C4-2B (cell line): ENCODE results near the gene B9D2.

Experiments used
- CTCF ChIP-seq: fragments of 450-650 bp; conservative IDR thresholded peaks from 2 replicates; pipeline ENCODE4 v1.5.1; 2017; ENCODE audit warnings: mild to moderate bottlenecking
- ZFX ChIP-seq: fragments of 450-650 bp; IDR thresholded peaks from 2 replicates; pipeline ENCODE4 v1.6.1; 2017

GRCh38 chr19:41325640-41325946 is 38.4 kb downstream of the B9D2 start:
- TF ChIP-seq CTCF, result no peak
- TF ChIP-seq ZFX, result no peak
